Gastroesophageal sphincter (tissue), 4 donors: ENCODE results near the gene LAMA2. TPM values are rescaled to one million over a fixed set of nuclear protein-coding genes. Genes with fewer than 3 reads are reported as not detected.

Experiments
- ATAC-seq: fragments of 150-250 bp; one replicate; pipeline ENCODE4 v1.9.1; 2016; ENCODE audit warnings: mild to moderate bottlenecking, moderate library complexity
- H3K27ac ChIP-seq, 4 donors: fragments of 200-600 bp; sonication (generic) in 3 of 4; 1 replicate in 3 of 4; 2 replicates in 1 of 4; pipeline ENCODE4 v1.5.1; 2016 to 2019
- H3K27me3 ChIP-seq: fragments of 200-600 bp; sonication (generic); one replicate; pipeline ENCODE4 v1.5.1; 2019
- H3K36me3 ChIP-seq, 2 donors: fragments of 200-600 bp; sonication (generic); one replicate each; pipeline ENCODE4 v1.5.1; 2019; ENCODE audit warnings: control low read depth in 1 of 2
- H3K4me1 ChIP-seq, 3 donors: fragments of 200-600 bp; sonication (generic); 1 replicate in 2 of 3; 2 replicates in 1 of 3; pipeline ENCODE4 v1.5.1; 2016 to 2019; ENCODE audit warnings: control low read depth in 2 of 3
- H3K4me3 ChIP-seq, 2 donors: fragments of 200-600 bp; sonication (generic); one replicate each; pipeline ENCODE4 v1.5.1; 2019; ENCODE audit warnings: mild to moderate bottlenecking in 1 of 2, moderate library complexity in 1 of 2
- H3K9me3 ChIP-seq, 3 donors: fragments of 200-600 bp; sonication (generic); one replicate each; pipeline ENCODE4 v1.5.1; 2017 to 2019; ENCODE audit warnings: control low read depth in 2 of 3
- CTCF ChIP-seq, 4 experiments: fragments of 200-600 bp in 2 of 4; fragments of 450-650 bp in 2 of 4; sonication (generic) in 1 of 4; IDR thresholded peaks; one replicate each; pipeline ENCODE4 v1.5.1; 2017 to 2019; ENCODE audit warnings: antibody characterized with exemption in 4 of 4, mild to moderate bottlenecking in 2 of 4, moderate library complexity in 2 of 4
- EP300 ChIP-seq: sonication (generic); formaldehyde crosslinking; IDR thresholded peaks from one replicate; pipeline ENCODE4 v1.6.1; 2017; ENCODE audit warnings: antibody characterized with exemption, mild to moderate bottlenecking
- POLR2A ChIP-seq, 2 donors: fragments of 450-650 bp; IDR thresholded peaks; one replicate each; pipeline ENCODE4 v1.6.1; 2017; ENCODE audit warnings: antibody characterized with exemption in 2 of 2, mild to moderate bottlenecking in 2 of 2, moderate library complexity in 1 of 2
- POLR2AphosphoS5 ChIP-seq: sonication (generic); formaldehyde crosslinking; IDR thresholded peaks from one replicate; pipeline ENCODE4 v1.6.1; 2017; ENCODE audit warnings: antibody characterized with exemption
- WGBS, 2 donors: methylation state at CpG; one replicate each; pipeline ENCODE4 v1.1.5; 2018; ENCODE audit warnings: low coverage in 1 of 2; 5-methylcytosine and 5-hydroxymethylcytosine counted together
- total RNA-seq, 4 donors: library from RNA; depleted of rRNA; stranded (reverse); fragments of >200 nt; gene quantifications; one replicate each; pipeline ENCODE4 v1.1.0, GENCODE V29; 2016

Gene LAMA2
- total RNA-seq, 4 donors from 2014 or later, result 103 to 199 (median 153) TPM

GRCh38 chr6:129029778-129030177 lies 146.8 kb downstream of the LAMA2 start:
- no peak overlapping the region for H3K27ac ChIP-seq
- 76 to 97% methylated on average over 2 of the region's 2 CpGs for WGBS, 2 donors

DNA sequence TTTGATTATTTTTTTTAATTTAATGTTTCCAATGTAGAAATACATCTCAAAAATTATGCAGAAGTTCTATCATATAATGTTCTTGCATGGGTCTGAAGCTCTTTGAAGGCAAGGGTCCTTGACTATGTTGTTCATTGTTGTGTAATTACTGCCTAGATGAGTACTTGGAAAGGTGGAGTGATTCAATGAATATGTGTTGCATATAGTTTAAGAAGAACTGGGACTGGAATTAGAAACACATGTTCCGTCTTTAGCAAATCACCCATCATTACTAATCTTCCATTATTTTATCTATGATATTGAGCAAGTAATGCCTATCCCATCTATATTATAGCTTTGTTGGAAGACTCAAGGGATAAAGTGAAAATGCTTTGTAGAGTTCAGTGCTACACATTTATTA lies 147.3 kb downstream of the LAMA2 start:
- Histone ChIP-seq H3K4me3 (no peak overlapping the region), H3K27me3 (no peaks in the 10 kb centered on the region), H3K27ac (no peak overlapping the region), H3K36me3 (no peaks in the 10 kb centered on the region), H3K9me3 (no peaks in the 10 kb centered on the region), H3K4me1 (no peaks in the 10 kb centered on the region)
- no peak for ATAC-seq
- 70 to 75% methylated on average over 1 of the region's 1 CpG for WGBS, 2 donors
- TF ChIP-seq POLR2A (IDR thresholded peaks at IDR 0.05), result no peak
- TF ChIP-seq CTCF (IDR thresholded peaks at IDR 0.05), result no peak
- TF ChIP-seq POLR2AphosphoS5, result no peak
- no peak for TF ChIP-seq EP300

More at GRCh38 chr6:129029778-129030177, 146.8 kb downstream of the LAMA2 start:
- no peak for ATAC-seq
- TF ChIP-seq POLR2A (IDR thresholded peaks at IDR 0.05), result no peak
- no peak for TF ChIP-seq EP300
- no peak for TF ChIP-seq CTCF (IDR thresholded peaks at IDR 0.05)
- no peak for TF ChIP-seq POLR2AphosphoS5
- Histone ChIP-seq H3K9me3 (no peaks in the 10 kb centered on the region), H3K4me1 (no peaks in the 10 kb centered on the region), H3K36me3 (no peaks in the 10 kb centered on the region), H3K27me3 (no peaks in the 10 kb centered on the region), H3K4me3 (no peak overlapping the region)

- Histone ChIP-seq H3K4me1 (no peaks in the 10 kb centered on the region), H3K4me3 (no peak overlapping the region), H3K9me3 (no peaks in the 10 kb centered on the region), H3K27me3 (no peaks in the 10 kb centered on the region), H3K36me3 (no peaks in the 10 kb centered on the region), H3K27ac (no peak overlapping the region)
- no peak for ATAC-seq
- WGBS, 2 donors, result 13 to 80% methylated on average over 1 of the region's 1 CpG
- TF ChIP-seq POLR2A (IDR thresholded peaks at IDR 0.05) (no peak), CTCF (IDR thresholded peaks at IDR 0.05) (no peak), POLR2AphosphoS5 (no peak), EP300 (no peak)
Observed at GRCh38 chr6:129031051-129031599, 148.2 kb downstream of the LAMA2 start.

- no peak for TF ChIP-seq POLR2AphosphoS5
- TF ChIP-seq POLR2A (IDR thresholded peaks at IDR 0.05), result no peak
- TF ChIP-seq EP300, result no peak
- TF ChIP-seq CTCF (IDR thresholded peaks at IDR 0.05), result no peak
- no peaks in the 10 kb centered on the region for H3K4me1 ChIP-seq
- no peaks in the 10 kb centered on the region for H3K36me3 ChIP-seq
- peak; percentile 87 for ATAC-seq
- H3K27me3 ChIP-seq, result no peaks in the 10 kb centered on the region
- peak overlapping the region in 1 of 4 donors; percentile 2 for H3K27ac ChIP-seq
- 59 to 95% methylated on average over 4 to 6 of the region's 6 CpGs for WGBS, 2 donors
- H3K9me3 ChIP-seq, result no peaks in the 10 kb centered on the region
- H3K4me3 ChIP-seq, result no peak overlapping the region
Observed at GRCh38 chr6:129032602-129033001, 149.7 kb downstream of the LAMA2 start.

GRCh38 chr6:129033180-129033579 lies 150.2 kb downstream of the LAMA2 start:
- H3K9me3 ChIP-seq, result no peaks in the 10 kb centered on the region
- H3K4me1 ChIP-seq, result no peaks in the 10 kb centered on the region
- no peak overlapping the region for H3K4me3 ChIP-seq
- 45 to 52% methylated on average over 1 of the region's 1 CpG for WGBS, 2 donors
- no peaks in the 10 kb centered on the region for H3K27me3 ChIP-seq
- peak overlapping the region in 1 of 4 donors; percentile 2 for H3K27ac ChIP-seq
- ATAC-seq, result no peak
- H3K36me3 ChIP-seq, result no peaks in the 10 kb centered on the region
- no peak for TF ChIP-seq CTCF (IDR thresholded peaks at IDR 0.05)
- TF ChIP-seq POLR2A (IDR thresholded peaks at IDR 0.05), result no peak
- no peak for TF ChIP-seq EP300
- TF ChIP-seq POLR2AphosphoS5, result no peak
